Smooth muscle cell (in vitro differentiated cells): Measurements from ENCODE around the gene SELENOM. TPM values are rescaled to one million over a fixed set of nuclear protein-coding genes. Genes with fewer than 3 reads are reported as not detected.

Experiments
- DNase-seq: peaks from one replicate; lab custom pipeline; 2025; ENCODE audit not compliant: unreplicated experiment; lab: John Stamatoyannopoulos, UW
- H2AFZ ChIP-seq: fragments of 200-600 bp; sonication (generic); 2 replicates; pipeline ENCODE4 v1.6.0; 2016; ENCODE audit warnings: antibody characterized with exemption, low read depth, mild to moderate bottlenecking
- H3F3A ChIP-seq: fragments of 200-600 bp; sonication (generic); 2 replicates; pipeline ENCODE4 v1.6.0; 2017; ENCODE audit warnings: antibody characterized with exemption, low read depth
- H3K27ac ChIP-seq: fragments of 200-600 bp; sonication (generic); 2 replicates; pipeline ENCODE4 v1.5.1; 2016; ENCODE audit warnings: low read depth, mild to moderate bottlenecking
- H3K27me3 ChIP-seq: fragments of 200-600 bp; sonication (generic); 2 replicates; pipeline ENCODE4 v1.6.1; 2016; ENCODE audit warnings: low read depth, mild to moderate bottlenecking
- H3K36me3 ChIP-seq: fragments of 200-600 bp; sonication (generic); 2 replicates; pipeline ENCODE4 v1.5.1; 2016; ENCODE audit warnings: low read depth
- H3K4me1 ChIP-seq: fragments of 200-600 bp; sonication (generic); 2 replicates; pipeline ENCODE4 v1.5.1; 2016; ENCODE audit warnings: low read depth
- H3K4me2 ChIP-seq: fragments of 200-600 bp; sonication (generic); 2 replicates; pipeline ENCODE4 v1.6.0; 2016; ENCODE audit warnings: mild to moderate bottlenecking
- H3K4me3 ChIP-seq: fragments of 200-600 bp; sonication (generic); 2 replicates; pipeline ENCODE4 v1.5.1; 2016; ENCODE audit warnings: mild to moderate bottlenecking
- H3K79me2 ChIP-seq: fragments of 200-600 bp; sonication (generic); 2 replicates; pipeline ENCODE4 v1.6.0; 2016; ENCODE audit warnings: low read depth, mild to moderate bottlenecking
- H3K9ac ChIP-seq: fragments of 200-600 bp; sonication (generic); 2 replicates; pipeline ENCODE4 v1.6.0; 2016; ENCODE audit warnings: low read depth
- H3K9me3 ChIP-seq: fragments of 200-600 bp; sonication (generic); replicated peaks from 2 replicates; pipeline ENCODE4 v1.5.1; 2016; ENCODE audit warnings: low read depth
- H4K20me1 ChIP-seq: fragments of 200-600 bp; sonication (generic); 2 replicates; pipeline ENCODE4 v1.6.0; 2016; ENCODE audit warnings: low read depth
- CTCF ChIP-seq: fragments of 200-600 bp; sonication (generic); IDR thresholded peaks from 2 replicates; pipeline ENCODE4 v1.5.1; 2017; ENCODE audit warnings: borderline replicate concordance, mild to moderate bottlenecking, antibody characterized with exemption; ENCODE audit not compliant: insufficient read depth, poor library complexity, severe bottlenecking
- WGBS: methylation state at CpG from one replicate; pipeline ENCODE4 v1.1.7; 2016; ENCODE audit warnings: low lambda C conversion rate; 5-methylcytosine and 5-hydroxymethylcytosine counted together
- polyA plus RNA-seq: library from polyadenylated mRNA; unstranded; fragments of >200 nt; fragmentation: Nextera tagmentation; extraction: Ambion mirVana; gene quantifications from 2 replicates; pipeline ENCODE4 v1.2.1, GENCODE V29; 2016
- total RNA-seq: library from RNA; depleted of rRNA; stranded (reverse); fragments of >200 nt; gene quantifications from 2 replicates; pipeline ENCODE4 v1.2.3, GENCODE V29; 2014

Gene SELENOM
- total and polyA plus RNA-seq, 2 experiments from 2014 or later = 450 to 600 TPM

DNA sequence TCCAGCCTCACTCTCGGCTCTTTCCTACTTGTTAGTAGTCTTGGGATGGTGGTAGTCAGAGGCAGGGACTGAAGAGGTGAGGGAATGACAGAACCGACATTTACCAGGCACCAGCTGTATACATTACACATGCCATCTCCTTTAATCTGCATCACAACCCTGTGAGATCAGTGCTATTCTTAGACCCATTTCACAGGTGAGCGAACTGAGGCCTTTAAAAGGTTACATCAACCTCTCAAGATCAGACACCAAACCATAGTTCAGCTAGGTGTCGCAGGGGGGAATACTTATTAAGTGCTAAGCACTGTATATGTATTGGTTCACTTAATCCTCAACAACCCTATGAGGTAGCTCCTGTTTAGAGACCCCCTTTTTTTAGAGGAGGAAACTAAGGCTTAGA lies 27.3 kb upstream of the SELENOM start:
- TF ChIP-seq CTCF = no peak
- H3K36me3 ChIP-seq = no peaks in the 10 kb centered on the region
- H3K27ac ChIP-seq = no peak overlapping the region
- H3K4me1 ChIP-seq = no peaks in the 10 kb centered on the region
- no peak overlapping the region for H3K9ac ChIP-seq
- H3F3A ChIP-seq = no peaks in the 10 kb centered on the region
- no peak overlapping the region for H2AFZ ChIP-seq
- no peaks in the 10 kb centered on the region for H4K20me1 ChIP-seq
- DNase-seq = no peak
- H3K27me3 ChIP-seq = peaks cover 13% of the 10 kb centered on the region
- H3K4me2 ChIP-seq = no peak overlapping the region
- H3K4me3 ChIP-seq = no peak overlapping the region
- WGBS = 94% methylated on average over 4 of the region's 4 CpGs
- no peaks in the 10 kb centered on the region for H3K79me2 ChIP-seq
- no peaks in the 10 kb centered on the region for H3K9me3 ChIP-seq

DNA sequence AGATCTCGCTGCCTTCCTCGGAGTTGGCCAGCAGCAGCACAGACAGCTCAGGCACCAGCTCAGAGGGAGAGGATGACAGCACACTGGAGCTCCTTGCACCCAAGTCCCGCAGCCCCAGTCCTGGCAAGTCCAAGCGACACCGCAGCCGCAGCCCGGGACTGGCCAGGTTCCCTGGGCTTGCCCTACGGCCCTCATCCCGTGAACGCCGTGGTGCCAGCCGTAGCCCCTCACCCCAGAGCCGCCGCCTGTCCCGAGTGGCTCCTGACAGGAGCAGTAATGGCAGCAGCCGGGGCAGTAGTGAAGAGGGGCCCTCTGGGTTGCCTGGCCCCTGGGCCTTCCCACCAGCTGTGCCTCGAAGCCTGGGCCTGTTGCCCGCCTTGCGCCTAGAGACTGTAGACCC lies 26.5 kb upstream of the SELENOM start:
- TF ChIP-seq CTCF = no peak
- Histone ChIP-seq H3K4me3 (no peak overlapping the region), H3K4me1 (no peaks in the 10 kb centered on the region), H3K4me2 (no peak overlapping the region), H3K27me3 (peaks cover 5% of the 10 kb centered on the region), H3K79me2 (no peaks in the 10 kb centered on the region), H4K20me1 (no peaks in the 10 kb centered on the region), H3K27ac (no peak overlapping the region), H3F3A (no peaks in the 10 kb centered on the region), H3K9ac (no peak overlapping the region), H3K36me3 (no peaks in the 10 kb centered on the region), H3K9me3 (no peaks in the 10 kb centered on the region), H2AFZ (no peak overlapping the region)
- 97% methylated on average over 19 of the region's 19 CpGs for WGBS
- no peak for DNase-seq

DNA sequence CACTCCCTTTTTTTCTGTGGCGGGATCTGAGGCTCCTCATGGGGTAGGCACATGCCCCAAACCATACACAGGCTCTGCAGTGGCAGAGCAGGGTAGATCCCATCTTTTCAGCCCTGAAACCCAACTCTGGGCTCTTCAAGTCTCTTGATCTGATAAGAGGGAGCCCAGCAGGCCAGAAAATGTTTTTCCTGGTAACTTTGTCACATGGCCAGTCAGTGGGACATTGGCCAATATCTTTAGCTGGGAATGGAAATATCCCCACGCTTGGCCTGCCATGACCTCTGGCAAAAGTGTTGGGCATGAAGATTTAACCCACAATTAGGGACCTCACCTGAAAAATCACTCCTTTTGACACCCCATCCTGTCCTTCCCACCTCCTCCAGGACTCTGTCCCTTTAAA lies 23.5 kb upstream of the SELENOM start:
- no peak overlapping the region for H3K4me3 ChIP-seq
- H3K27ac ChIP-seq = no peak overlapping the region
- no peak for DNase-seq

More for the DNA sequence above, 23.5 kb upstream of the SELENOM start:
- H3K4me2 ChIP-seq = no peak overlapping the region
- no peaks in the 10 kb centered on the region for H4K20me1 ChIP-seq
- H2AFZ ChIP-seq = no peak overlapping the region
- WGBS = 89% methylated on average over 2 of the region's 2 CpGs
- TF ChIP-seq CTCF = no peak
- no peaks in the 10 kb centered on the region for H3K9me3 ChIP-seq
- H3K36me3 ChIP-seq = no peaks in the 10 kb centered on the region
- no peak overlapping the region for H3K9ac ChIP-seq
- H3K27me3 ChIP-seq = no peaks in the 10 kb centered on the region
- H3K79me2 ChIP-seq = no peaks in the 10 kb centered on the region
- H3K4me1 ChIP-seq = no peaks in the 10 kb centered on the region
- H3F3A ChIP-seq = no peaks in the 10 kb centered on the region
